ENCODE results near the gene SLX4IP.
A peak's percentile ranks its signal among the peaks of the same experiment; 100 is the strongest.

The SLX4IP gene

GRCh38 chr20:10521836-10522235, 86.7 kb downstream of the SLX4IP start:
- no peaks in the 10 kb centered on the region for H3K9me3 Mint-ChIP-seq
- TF ChIP-seq CTCF (IDR thresholded peaks at IDR 0.05; ENCODE audit: unreplicated experiment in 3 of 3): no peak

GRCh38 chr20:10522328-10522727, 87.2 kb downstream of the SLX4IP start:
- H3K27ac Mint-ChIP-seq: peak overlapping the region in 1 of 3 experiments; percentile 19

More at GRCh38 chr20:10521836-10522235, 86.7 kb downstream of the SLX4IP start:
- Mint-ChIP-seq H3K4me3 (no peak overlapping the region), H3K4me1 (peaks cover 48% of the 10 kb centered on the region), H3K27me3 (ENCODE audit: low read depth) (no peaks in the 10 kb centered on the region), H3K36me3 (ENCODE audit: low read depth) (peaks cover 3% of the 10 kb centered on the region), H3K27ac (peak overlapping the region in 1 of 3 experiments; percentile 19)

GRCh38 chr20:10523443-10523842, 88.3 kb downstream of the SLX4IP start:
- H3K36me3 Mint-ChIP-seq (ENCODE audit: low read depth): peaks cover 3% of the 10 kb centered on the region
- no peak overlapping the region for H3K4me3 Mint-ChIP-seq
- no peaks in the 10 kb centered on the region for H3K9me3 Mint-ChIP-seq
- H3K27ac Mint-ChIP-seq: peak overlapping the region in 2 of 3 experiments; percentile 68 to 83
- no peak for TF ChIP-seq CTCF (IDR thresholded peaks at IDR 0.05; ENCODE audit: unreplicated experiment in 3 of 3)
- H3K27me3 Mint-ChIP-seq (ENCODE audit: low read depth): no peaks in the 10 kb centered on the region
- H3K4me1 Mint-ChIP-seq: peaks cover 52% of the 10 kb centered on the region

More at GRCh38 chr20:10522328-10522727, 87.2 kb downstream of the SLX4IP start:
- Mint-ChIP-seq H3K27me3 (ENCODE audit: low read depth) (no peaks in the 10 kb centered on the region), H3K4me3 (no peak overlapping the region), H3K9me3 (no peaks in the 10 kb centered on the region), H3K36me3 (ENCODE audit: low read depth) (peaks cover 3% of the 10 kb centered on the region), H3K4me1 (peaks cover 48% of the 10 kb centered on the region)
- TF ChIP-seq CTCF (IDR thresholded peaks at IDR 0.05; ENCODE audit: unreplicated experiment in 3 of 3): no peak

GRCh38 chr20:10524034-10524476, 89.0 kb downstream of the SLX4IP start:
- H3K36me3 Mint-ChIP-seq (ENCODE audit: low read depth): peaks cover 3% of the 10 kb centered on the region
- H3K4me1 Mint-ChIP-seq: peaks cover 52% of the 10 kb centered on the region
- H3K4me3 Mint-ChIP-seq: no peak overlapping the region
- no peak for TF ChIP-seq CTCF (IDR thresholded peaks at IDR 0.05; ENCODE audit: unreplicated experiment in 3 of 3)
- peak overlapping the region in 2 of 3 experiments; percentile 68 to 83 for H3K27ac Mint-ChIP-seq
- H3K9me3 Mint-ChIP-seq: no peaks in the 10 kb centered on the region
- no peaks in the 10 kb centered on the region for H3K27me3 Mint-ChIP-seq (ENCODE audit: low read depth)

GRCh38 chr20:10524643-10525042, 89.5 kb downstream of the SLX4IP start:
- no peaks in the 10 kb centered on the region for H3K9me3 Mint-ChIP-seq
- H3K27me3 Mint-ChIP-seq (ENCODE audit: low read depth): no peaks in the 10 kb centered on the region
- H3K36me3 Mint-ChIP-seq (ENCODE audit: low read depth): peaks cover 3% of the 10 kb centered on the region
- peak overlapping the region in 1 of 3 experiments; percentile 83 for H3K27ac Mint-ChIP-seq
- H3K4me1 Mint-ChIP-seq: peaks cover 52% of the 10 kb centered on the region
- no peak overlapping the region for H3K4me3 Mint-ChIP-seq
- TF ChIP-seq CTCF (IDR thresholded peaks at IDR 0.05; ENCODE audit: unreplicated experiment in 3 of 3): no peak

- no peak overlapping the region for H3K4me3 Mint-ChIP-seq
- H3K4me1 Mint-ChIP-seq: peaks cover 31% of the 10 kb centered on the region
- H3K9me3 Mint-ChIP-seq: no peaks in the 10 kb centered on the region
- H3K27me3 Mint-ChIP-seq (ENCODE audit: low read depth): no peaks in the 10 kb centered on the region
- peaks cover 3% of the 10 kb centered on the region for H3K36me3 Mint-ChIP-seq (ENCODE audit: low read depth)
- H3K27ac Mint-ChIP-seq: no peak overlapping the region
- no peak for TF ChIP-seq CTCF (IDR thresholded peaks at IDR 0.05; ENCODE audit: unreplicated experiment in 3 of 3)
Observed at GRCh38 chr20:10527781-10528180, 92.7 kb downstream of the SLX4IP start.
